CD4-positive, alpha-beta T cell (primary cell): ENCODE measurements around the gene VEGFA. TPM values are rescaled to one million over a fixed set of nuclear protein-coding genes. Genes with fewer than 3 reads are reported as not detected.

Source experiments
- ATAC-seq: fragments of 200-7000 bp; cut with Tn5 transposase; one replicate; pipeline ENCODE4 v1.10.0; 2022; ENCODE audit warnings: mild to moderate bottlenecking; ENCODE audit not compliant: poor library complexity
- CTCF ChIA-PET: fragments of 350-600 bp; sonication (Branson Sonifier 250); formaldehyde crosslinking; loops from one replicate; lab custom pipeline; 2021; ENCODE audit warnings: antibody characterized with exemption, inconsistent platforms; lab: Charles Lee
- POLR2A ChIA-PET: fragments of 350-600 bp; sonication (Branson Sonifier 250); formaldehyde crosslinking; loops from one replicate; lab custom pipeline; 2021; ENCODE audit warnings: antibody characterized with exemption, inconsistent platforms; lab: Charles Lee
- DNase-seq, 14 experiments: peaks; one replicate each; pipeline ENCODE4 v3.0.0-alpha.2; 2013 to 2020; ENCODE audit warnings: mixed read lengths in 2 of 14
- H3K27ac ChIP-seq, 2 donors: one replicate each; pipeline versions ENCODE4 v1.5.1 to v1.7.0; 2013; ENCODE audit warnings: low read length in 2 of 2, low read depth in 1 of 2, mild to moderate bottlenecking in 1 of 2
- H3K27me3 ChIP-seq, 2 experiments: 1 replicate in 1 of 2; 2 replicates in 1 of 2; pipeline versions ENCODE4 v1.6.1 to v1.7.0; 2013; ENCODE audit warnings: low read length in 2 of 2, control low read depth in 1 of 2, mild to moderate bottlenecking in 1 of 2, moderate library complexity in 1 of 2; ENCODE audit not compliant: insufficient read depth in 2 of 2, control insufficient read depth in 1 of 2
- H3K36me3 ChIP-seq: one replicate; pipeline ENCODE4 v1.6.1; 2013; ENCODE audit warnings: low read length, control low read depth; ENCODE audit not compliant: insufficient read depth
- H3K4me1 ChIP-seq: one replicate; pipeline ENCODE4 v1.6.1; 2013; ENCODE audit warnings: low read length, control low read depth; ENCODE audit not compliant: insufficient read depth
- H3K4me3 ChIP-seq: one replicate; pipeline ENCODE4 v1.5.1; 2013; ENCODE audit warnings: mild to moderate bottlenecking, low read length, moderate library complexity
- H3K9me3 ChIP-seq, 2 experiments: 1 replicate in 1 of 2; 2 replicates in 1 of 2; pipeline versions ENCODE4 v1.6.1 to v1.7.0; 2013; ENCODE audit warnings: low read length in 2 of 2, mild to moderate bottlenecking in 2 of 2, control low read depth in 1 of 2, moderate library complexity in 1 of 2; ENCODE audit not compliant: control insufficient read depth in 1 of 2, insufficient read depth in 1 of 2
- H3K27ac Mint-ChIP-seq: one replicate; pipeline ENCODE4 v1.8.0; 2020; ENCODE audit warnings: mixed read lengths
- H3K27me3 Mint-ChIP-seq: one replicate; pipeline ENCODE4 v1.8.0; 2021; ENCODE audit warnings: mixed read lengths
- H3K36me3 Mint-ChIP-seq: one replicate; pipeline ENCODE4 v1.8.0; 2021; ENCODE audit warnings: low read depth, mixed read lengths
- H3K4me1 Mint-ChIP-seq: one replicate; pipeline ENCODE4 v1.8.0; 2021; ENCODE audit warnings: low read depth, mixed read lengths
- H3K4me3 Mint-ChIP-seq: one replicate; pipeline ENCODE4 v1.8.0; 2020; ENCODE audit warnings: mild to moderate bottlenecking, mixed read lengths
- H3K9me3 Mint-ChIP-seq: one replicate; pipeline ENCODE4 v1.8.0; 2020; ENCODE audit warnings: mixed read lengths
- CTCF ChIP-seq: fragments of 200-600 bp; IDR thresholded peaks from one replicate; pipeline ENCODE4 v1.8.0; 2022; ENCODE audit warnings: antibody characterized with exemption, mild to moderate bottlenecking
- intact Hi-C, 2 experiments: fragments of 100-400 bp; cut with DNase I in 1 of 2; cut with micrococcal nuclease in 1 of 2; formaldehyde crosslinking; loops; one replicate each; pipeline versions ENCODE4 v1.15.1 to v1.9.0; 2023 to 2025; cut with DNase I, micrococcal nuclease
- polyA plus RNA-seq, 2 donors: library from polyadenylated mRNA; unstranded; fragments of 120-200 nt; gene quantifications; one replicate each; pipeline ENCODE4 v1.2.1, GENCODE V29; 2013
- total RNA-seq, 174 experiments: library from RNA in 2 of 174; stranded (reverse) in 2 of 174; gene quantifications; one replicate each; pipeline ENCODE4 v1.2.3 and lab custom pipeline; 2021 to 2026

VEGFA gene
- 1 to 10 TPM; 3.5 to 3.7 TPM for total RNA-seq
- polyA plus RNA-seq (2013, experiment 1 of 2): 1.3 TPM
- polyA plus RNA-seq (2013, experiment 2 of 2): 3.6 TPM
- 0.12 to 70.0 (median 4.2) reads per million in 172 experiments for total RNA-seq (lab: John Stamatoyannopoulos, UW)

- Histone ChIP-seq H3K4me1 (peaks cover 33% of the 10 kb centered on the region), H3K36me3 (no peaks in the 10 kb centered on the region), H3K27me3 (peaks cover 27 to 28% of the 10 kb centered on the region in 2 experiments), H3K27ac (no peak within 1 kb of the TSS), H3K9me3 (no peaks in the 10 kb centered on the region), H3K4me3 (peak within 1 kb of the TSS; percentile 62)
- Mint-ChIP-seq H3K27ac (peak within 1 kb of the TSS; percentile 39), H3K36me3 (no peaks in the 10 kb centered on the region), H3K9me3 (no peaks in the 10 kb centered on the region), H3K27me3 (peaks cover 38% of the 10 kb centered on the region), H3K4me1 (peaks cover 22% of the 10 kb centered on the region), H3K4me3 (peak within 1 kb of the TSS; percentile 88)
- POLR2A ChIA-PET: interaction anchor here (0.9 to 1.7 kb wide), 6 partner anchors 13 to 468 kb away, joined by 3 to 9 read pairs (median 4); no protein-coding TSS in a partner anchor
- DNase-seq: peak; percentile 81 to 93 (median 85)
- ATAC-seq: peak; percentile 84
- intact Hi-C loops: loop anchor here (1.0 to 10.0 kb wide), 6 partner anchors 43 to 310 kb away; no protein-coding TSS in a partner anchor
- CTCF ChIA-PET: interaction anchor here (0.5 to 3.3 kb wide), 18 partner anchors 8 to 487 kb away, joined by 3 to 20 read pairs (median 4); no protein-coding TSS in a partner anchor
- TF ChIP-seq CTCF: peak; percentile 94
Measured at GRCh38 chr6:43769526-43770371, at the start of gene VEGFA. Gene VEGFA, plus strand, starts transcription at chr6:43770211.

GRCh38 chr6:43720999-43721398 is 49.0 kb upstream of the VEGFA start:
- H3K9me3 ChIP-seq: no peaks in the 10 kb centered on the region
- H3K27ac ChIP-seq: no peak overlapping the region
- no peak for TF ChIP-seq CTCF
- Mint-ChIP-seq H3K4me1 (peaks cover 25% of the 10 kb centered on the region), H3K27ac (no peak overlapping the region), H3K4me3 (no peak overlapping the region), H3K9me3 (no peaks in the 10 kb centered on the region), H3K27me3 (no peaks in the 10 kb centered on the region), H3K36me3 (no peaks in the 10 kb centered on the region)
- no peak for DNase-seq
- H3K4me3 ChIP-seq: no peak overlapping the region
- ChIA-PET CTCF (no interaction called here), POLR2A (interaction anchor here (0.8 kb wide), 1 partner anchor 32 kb away, joined by 3 read pairs; no protein-coding TSS in a partner anchor)
- no peaks in the 10 kb centered on the region for H3K27me3 ChIP-seq
- intact Hi-C loops: loop anchor here in 1 of 2 experiments (5.0 kb wide), 1 partner anchor 116 kb away; no protein-coding TSS in a partner anchor
- no peak for ATAC-seq
- H3K4me1 ChIP-seq: peaks cover 25% of the 10 kb centered on the region
- H3K36me3 ChIP-seq: no peaks in the 10 kb centered on the region

- POLR2A ChIA-PET: no interaction called here
- Mint-ChIP-seq H3K4me1 (peaks cover 30% of the 10 kb centered on the region), H3K27ac (no peak overlapping the region), H3K27me3 (no peaks in the 10 kb centered on the region), H3K4me3 (no peak overlapping the region), H3K36me3 (no peaks in the 10 kb centered on the region), H3K9me3 (no peaks in the 10 kb centered on the region)
- no peak for TF ChIP-seq CTCF
- ATAC-seq (no peak), DNase-seq (peak in 2 of 14 experiments; percentile 32 to 51)
- CTCF ChIA-PET: interaction anchor here (1.1 kb wide), 1 partner anchor 47 kb away, joined by 3 read pairs; the partner anchor contains the start of gene VEGFA
- H3K9me3 ChIP-seq: no peaks in the 10 kb centered on the region
- H3K4me1 ChIP-seq: peaks cover 28% of the 10 kb centered on the region
- no peak overlapping the region for H3K4me3 ChIP-seq
- intact Hi-C loops: loop anchor here (1.0 to 5.0 kb wide), 3 partner anchors 114 to 356 kb away; no protein-coding TSS in a partner anchor
- H3K36me3 ChIP-seq: no peaks in the 10 kb centered on the region
- no peak overlapping the region for H3K27ac ChIP-seq
- no peaks in the 10 kb centered on the region for H3K27me3 ChIP-seq
Measured at GRCh38 chr6:43722920-43723545, 47.0 kb upstream of the VEGFA start.
